Kidney (tissue), 14 donors: Measurements from ENCODE around the gene FUT1. TPM values are rescaled to one million over a fixed set of nuclear protein-coding genes. Genes with fewer than 3 reads are reported as not detected.

ENCODE experiments used
- DNase-seq, 5 donors: peaks; one replicate each; pipeline ENCODE4 v3.0.0-alpha.2; 2013 to 2020
- FAIRE-seq: peaks from 2 replicates; lab custom pipeline; 2012; peaks lifted over from hg19 to GRCh38; lab: Jason Lieb, UNC
- H3K27ac ChIP-seq, 2 donors: one replicate each; pipeline ENCODE4 v1.7.0; 2013; ENCODE audit warnings: low read depth in 2 of 2, low read length in 2 of 2, inconsistent platforms in 1 of 2
- H3K27me3 ChIP-seq: one replicate; pipeline ENCODE4 v1.7.1; 2013; ENCODE audit warnings: low read length, inconsistent platforms; ENCODE audit not compliant: control insufficient read depth, insufficient read depth
- H3K36me3 ChIP-seq, 3 donors: one replicate each; pipeline versions ENCODE4 v1.7.0 to v1.7.1; 2013; ENCODE audit warnings: low read length in 3 of 3, control low read depth in 1 of 3, inconsistent platforms in 1 of 3; ENCODE audit not compliant: insufficient read depth in 3 of 3, control insufficient read depth in 2 of 3
- H3K4me1 ChIP-seq, 3 donors: one replicate each; pipeline versions ENCODE4 v1.7.0 to v1.7.1; 2013; ENCODE audit warnings: low read length in 3 of 3, inconsistent platforms in 1 of 3, low read depth in 1 of 3; ENCODE audit not compliant: control insufficient read depth in 2 of 3, insufficient read depth in 2 of 3
- H3K4me3 ChIP-seq, 3 donors: one replicate each; pipeline versions ENCODE4 v1.7.0 to v1.8.1; 2013; ENCODE audit warnings: low read length in 3 of 3, control low read depth in 1 of 3, inconsistent platforms in 1 of 3
- H3K9ac ChIP-seq, 3 donors: one replicate each; pipeline versions ENCODE4 v1.7.0 to v1.7.1; 2013; ENCODE audit warnings: low read length in 3 of 3, control low read depth in 1 of 3, inconsistent platforms in 1 of 3
- H3K9me3 ChIP-seq, 3 donors: one replicate each; pipeline versions ENCODE4 v1.7.0 to v1.7.1; 2013; ENCODE audit warnings: low read length in 3 of 3, control low read depth in 1 of 3, inconsistent platforms in 1 of 3; ENCODE audit not compliant: control insufficient read depth in 2 of 3, insufficient read depth in 1 of 3
- CTCF ChIP-seq: IDR thresholded peaks from 3 replicates; pipeline ENCODE4 v1.5.1; 2012; ENCODE audit warnings: mild to moderate bottlenecking, moderate library complexity, borderline replicate concordance; ENCODE audit not compliant: insufficient read depth; ENCODE audit errors: extremely low read depth
- intact Hi-C: fragments of 100-400 bp; cut with DNase I; formaldehyde crosslinking; loops from one replicate; pipeline ENCODE4 v1.11.1; 2022
- polyA plus RNA-seq: library from polyadenylated mRNA; stranded (reverse); fragments of 350-450 nt; fragmentation: Illumina TruSeq; extraction: RNeasy Lipid Tissue Mini Kit (QIAGEN cat#74804); gene quantifications from one replicate; pipeline ENCODE4 v1.2.3, GENCODE V29; 2014; ENCODE audit warnings: low read depth, low replicate concordance; ENCODE audit not compliant: insufficient read depth
- total RNA-seq: library from RNA; stranded (reverse); fragmentation: NEBNext Ultra II Directional; extraction: Animal tissue kit (Norgen Biotek cat#: 25700); gene quantifications from one replicate; pipeline ENCODE4 v1.2.1, GENCODE V29; 2021
- donor health status: control.
- donor health status: control.
- donor health status: control.
- donor health status: control.
- donor health status: control.
- donor health status: DM: yes; HTN: yes; CAD: no.
- donor health status: Normal renal cell carcinoma (clear cell type).

FUT1 gene
- total and polyA plus RNA-seq, 2 donors from 2014 or later = 2.3 to 4.3 TPM

- H3K36me3 ChIP-seq = no peaks in the 10 kb centered on the region
- H3K9ac ChIP-seq = no peak overlapping the region
- no peaks in the 10 kb centered on the region for H3K9me3 ChIP-seq
- no peak overlapping the region for H3K27ac ChIP-seq
- TF ChIP-seq CTCF = no peak
- DNase-seq (no peak), FAIRE-seq (no peak)
- H3K27me3 ChIP-seq = peaks cover 7% of the 10 kb centered on the region
- intact Hi-C loops = no loop called here
- H3K4me1 ChIP-seq = peaks cover 0 to 9% (median 5%) of the 10 kb centered on the region in 3 donors
- H3K4me3 ChIP-seq = no peak overlapping the region
These were observed 2.8 kb downstream of the FUT1 start for GRCh38 chr19:48749571-48750198.

GRCh38 chr19:48746738-48747575, 5.5 kb downstream of the FUT1 start, which contains the start of gene IZUMO1:
TSS of gene IZUMO1 (minus strand) at chr19:48746909. CDS start at chr19:48745859, 1,050 bp downstream.
- H3K4me3 ChIP-seq = peak within 1 kb of the TSS; percentile 19 to 62 (median 59)
- H3K4me1 ChIP-seq = peaks cover 0 to 5% (median 3%) of the 10 kb centered on the region in 3 donors
- FAIRE-seq = no peak
- peak; percentile 91 to 95 (median 95) for DNase-seq
- peaks cover 4% of the 10 kb centered on the region for H3K27me3 ChIP-seq
- no peaks in the 10 kb centered on the region for H3K36me3 ChIP-seq
- peak within 1 kb of the TSS in 2 of 3 donors; percentile 24 to 42 for H3K9ac ChIP-seq
- intact Hi-C loops = no loop called here
- TF ChIP-seq CTCF = no peak
- H3K27ac ChIP-seq = peak within 1 kb of the TSS; percentile 75 to 77
- H3K9me3 ChIP-seq = no peaks in the 10 kb centered on the region

GRCh38 chr19:48746110-48746509, 6.3 kb downstream of the FUT1 start:
- H3K4me1 ChIP-seq = peaks cover 0 to 5% (median 3%) of the 10 kb centered on the region in 3 donors
- H3K27ac ChIP-seq = peak overlapping the region in 1 of 2 donors; percentile 77
- no peak overlapping the region for H3K4me3 ChIP-seq
- H3K36me3 ChIP-seq = no peaks in the 10 kb centered on the region
- no peak overlapping the region for H3K9ac ChIP-seq
- peaks cover 4% of the 10 kb centered on the region for H3K27me3 ChIP-seq
- H3K9me3 ChIP-seq = no peaks in the 10 kb centered on the region
- no peak for TF ChIP-seq CTCF
- intact Hi-C loops = no loop called here
- peak in 1 of 5 donors; percentile 53 for DNase-seq
- no peak for FAIRE-seq
